ENCODE measurements around the gene RPUSD1.
"Not testable (repeated sequence)": the region's sequence is repeated elsewhere in the genome, so short reads cannot be mapped to it uniquely, and the experiment has no call there.

RPUSD1 gene

DNA sequence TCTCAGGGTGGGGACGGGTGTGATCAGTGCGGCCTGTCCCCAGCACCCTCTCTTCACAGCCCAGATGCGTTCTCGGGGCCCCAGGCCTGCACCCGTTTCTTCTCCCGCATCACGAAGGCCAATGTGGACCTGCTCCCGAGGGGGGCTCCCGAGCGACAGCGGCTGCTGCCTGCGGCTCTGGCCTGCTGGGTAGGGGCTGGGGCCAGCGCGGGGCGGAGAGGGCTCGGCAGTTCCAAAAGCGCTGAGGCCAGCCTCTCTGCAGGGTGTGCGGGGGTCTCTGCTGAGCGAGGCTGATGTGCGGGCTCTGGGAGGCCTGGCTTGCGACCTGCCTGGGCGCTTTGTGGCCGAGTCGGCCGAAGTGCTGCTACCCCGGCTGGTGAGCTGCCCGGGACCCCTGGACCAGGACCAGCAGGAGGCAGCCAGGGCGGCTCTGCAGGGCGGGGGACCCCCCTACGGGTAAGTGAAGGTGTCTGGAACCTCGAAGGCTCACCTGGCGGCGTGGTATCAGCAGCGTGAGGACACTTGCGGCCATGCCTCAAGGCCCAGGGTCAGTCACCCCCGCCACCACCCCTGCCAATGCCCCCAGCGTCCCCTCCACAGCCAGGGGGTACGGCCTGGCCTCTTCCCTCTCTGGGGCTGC is 23.2 kb downstream of the RPUSD1 start:
- no peak for DNase-seq (ENCODE audit: low read depth)

- no peak for DNase-seq (ENCODE audit: low read depth)
Observed at GRCh38 chr16:764184-764750, 23.9 kb downstream of the RPUSD1 start.

DNA sequence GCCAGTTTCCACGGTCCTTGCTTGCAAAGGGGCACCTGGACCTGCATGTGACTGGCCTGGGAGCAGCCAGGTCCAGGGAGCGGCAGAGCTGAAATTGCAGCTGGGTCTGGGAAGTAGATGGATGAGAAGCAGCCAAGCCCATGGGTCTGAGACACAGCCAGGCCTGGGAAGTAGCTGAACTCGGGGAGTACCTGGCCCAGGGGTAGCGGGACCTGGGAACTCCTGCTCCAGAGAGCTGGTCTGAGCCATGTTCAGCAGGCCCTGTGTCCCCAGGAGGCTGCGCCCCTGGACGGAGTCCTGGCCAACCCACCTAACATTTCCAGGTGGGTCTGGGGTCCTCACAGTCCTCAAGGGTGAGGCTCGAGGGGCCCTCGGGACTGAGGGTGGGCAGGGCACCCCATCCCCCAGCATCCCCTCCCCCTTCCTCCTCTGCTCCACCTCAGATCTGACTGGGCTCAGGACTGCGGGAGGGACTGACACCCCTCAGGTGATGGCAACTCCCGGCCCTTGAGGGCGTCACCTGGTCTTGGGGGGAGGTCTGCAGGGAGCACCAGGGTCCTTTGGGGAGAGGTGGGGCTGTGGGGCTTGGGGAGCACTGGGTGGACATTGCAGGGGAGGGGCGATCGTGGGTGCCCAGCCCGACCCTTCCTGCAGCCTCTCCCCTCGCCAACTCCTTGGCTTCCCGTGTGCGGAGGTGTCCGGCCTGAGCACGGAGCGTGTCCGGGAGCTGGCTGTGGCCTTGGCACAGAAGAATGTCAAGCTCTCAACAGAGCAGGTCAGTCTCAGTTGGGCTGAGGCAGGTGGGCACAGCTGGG is 24.6 kb downstream of the RPUSD1 start:
- DNase-seq (ENCODE audit: low read depth) = no peak

GRCh38 chr16:762595-763268 is 25.4 kb downstream of the RPUSD1 start:
- no peak for DNase-seq (ENCODE audit: low read depth)

GRCh38 chr16:761625-762513 is 26.3 kb downstream of the RPUSD1 start:
- no peak for DNase-seq (ENCODE audit: low read depth)

DNA sequence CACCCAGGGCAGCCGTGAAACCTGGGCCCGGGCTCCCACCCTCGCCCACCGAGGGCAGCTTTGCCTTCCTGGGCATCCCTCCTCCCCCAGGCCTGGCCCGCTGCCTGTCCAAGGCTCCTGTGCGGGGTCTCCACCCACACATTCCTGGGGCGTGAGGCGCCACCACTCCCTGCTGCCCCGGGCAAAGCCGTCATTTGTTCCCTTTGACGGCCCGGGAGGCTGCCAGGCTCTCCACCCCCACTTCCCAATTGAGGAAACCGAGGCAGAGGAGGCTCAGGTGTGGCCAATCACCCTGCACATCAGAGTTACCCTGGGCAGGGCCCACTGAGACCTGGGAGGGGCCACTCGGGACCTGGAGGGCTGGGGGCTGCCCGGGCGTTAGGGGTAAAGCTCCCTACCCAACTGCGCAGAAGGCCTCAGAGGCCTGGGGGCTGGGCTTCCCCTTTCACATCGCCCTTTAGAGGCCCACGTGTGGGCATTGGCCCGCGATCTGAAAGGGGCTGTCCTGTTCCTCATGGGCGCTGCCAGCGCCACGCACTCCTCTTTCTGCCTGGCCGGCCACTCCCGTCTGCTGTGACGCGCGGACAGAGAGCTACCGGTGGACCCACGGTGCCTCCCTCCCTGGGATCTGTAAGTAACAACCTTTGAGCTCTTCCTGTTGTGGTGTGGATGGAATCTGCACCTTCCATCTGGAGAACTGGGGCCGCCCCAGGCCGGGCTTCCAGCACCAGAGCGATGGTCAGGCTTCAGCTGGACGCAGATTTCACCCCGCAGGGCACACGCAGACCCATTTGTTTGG is 27.4 kb downstream of the RPUSD1 start, which contains the start of gene MSLN:
TSS of gene MSLN (plus strand) at position 190 of the 799 bp plus-strand sequence. CDS start 1,947 bp downstream, outside the sequence.
- no peak for DNase-seq (ENCODE audit: low read depth)

DNA sequence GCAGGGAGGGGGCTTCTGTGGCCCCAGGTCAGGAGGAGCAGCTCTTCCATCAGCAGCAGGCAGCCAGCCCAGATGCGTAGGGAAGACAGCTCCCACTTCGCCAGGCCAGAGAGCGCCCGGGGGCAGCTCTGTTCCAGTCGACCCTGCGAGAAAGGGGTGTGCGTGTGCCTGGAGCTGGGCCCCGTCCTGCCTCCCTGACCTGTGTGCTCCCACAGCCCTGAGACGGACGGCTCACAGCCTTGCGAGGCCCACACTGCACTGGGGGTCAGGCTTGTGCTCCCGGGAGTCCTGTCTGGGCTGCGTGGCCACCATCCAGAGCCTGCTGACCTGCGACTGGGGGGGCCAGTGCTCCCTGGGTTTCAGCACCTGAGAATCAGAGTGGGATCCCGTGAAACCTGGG is 28.1 kb downstream of the RPUSD1 start:
- no peak for DNase-seq (ENCODE audit: low read depth)

DNA sequence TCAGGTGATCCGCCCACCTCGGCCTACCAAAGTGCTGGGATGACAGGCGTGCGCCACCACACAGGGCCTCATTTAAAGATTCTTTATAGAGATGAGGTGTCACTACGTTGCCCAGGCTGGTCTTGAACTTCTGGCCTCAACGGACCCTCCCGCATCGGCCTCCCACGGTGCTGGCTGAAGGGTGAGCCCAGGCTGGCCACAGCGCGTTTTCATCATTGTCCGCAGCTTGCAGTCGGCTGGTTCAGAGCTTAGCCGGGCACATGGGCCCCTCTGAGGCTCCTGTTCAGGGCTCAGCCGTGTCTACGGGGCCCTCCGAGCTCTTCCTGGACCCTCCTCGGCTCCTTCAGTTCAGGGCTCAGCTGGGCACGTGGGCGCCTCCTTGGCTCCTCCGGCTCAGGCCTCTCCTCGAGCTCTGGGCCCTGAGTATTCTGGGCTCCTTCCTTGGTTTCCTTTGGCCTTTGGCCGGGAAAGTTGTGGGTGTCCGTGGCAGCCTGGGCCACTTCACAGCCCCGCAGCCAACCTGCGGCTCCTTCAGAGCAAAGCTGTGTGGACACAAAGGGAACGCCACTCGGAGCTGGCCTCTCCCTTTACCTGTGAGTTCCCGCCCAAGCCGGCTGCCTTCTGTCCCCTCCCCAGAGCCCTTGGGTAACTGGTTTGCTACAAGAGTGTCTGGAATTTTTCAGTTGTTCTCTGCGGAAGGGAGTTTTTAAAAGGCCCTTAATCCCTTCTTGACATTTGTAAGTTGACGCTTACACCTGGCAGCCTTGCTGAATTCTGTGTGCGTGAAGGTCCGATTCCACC is 28.9 kb downstream of the RPUSD1 start:
- DNase-seq (ENCODE audit: low read depth) = no peak

DNA sequence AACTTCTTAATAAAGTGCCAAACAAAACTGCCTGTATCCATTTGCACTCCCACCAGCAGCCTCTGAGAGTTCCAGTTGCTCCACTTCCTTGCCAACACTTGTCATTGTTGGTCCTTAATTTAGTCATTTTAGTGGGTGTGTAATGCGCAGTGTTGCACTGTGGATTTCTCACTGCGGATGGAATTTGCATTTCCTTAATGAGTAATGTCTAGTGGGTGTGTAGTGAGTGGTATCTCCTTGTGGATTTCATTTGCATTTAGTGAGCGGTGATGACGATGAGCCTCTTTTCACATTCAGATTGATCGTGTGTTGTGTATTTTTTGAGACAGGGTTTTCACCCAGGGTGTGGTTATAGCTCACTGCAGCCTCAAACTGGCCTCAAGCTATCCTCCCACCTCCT is 31.8 kb downstream of the RPUSD1 start:
- no peak for DNase-seq (ENCODE audit: low read depth)

DNA sequence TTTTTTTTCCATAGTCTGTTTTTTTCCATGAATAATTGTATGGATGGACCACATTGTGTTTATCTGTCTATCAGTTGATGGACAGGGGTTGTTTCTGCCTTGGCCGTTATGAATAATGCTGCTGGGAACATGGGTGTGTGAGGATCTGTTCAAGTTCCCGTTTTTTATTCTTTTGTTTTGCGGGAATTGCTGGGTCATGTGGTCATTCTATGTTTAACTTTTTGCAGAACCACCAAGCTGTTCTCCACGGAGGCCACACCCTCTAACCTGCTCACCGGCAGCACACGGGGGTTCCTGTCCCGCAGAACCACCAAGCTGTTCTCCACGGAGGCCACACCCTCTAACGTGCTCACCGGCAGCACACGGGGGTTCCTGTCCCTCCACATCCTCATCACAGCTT is 33.5 kb downstream of the RPUSD1 start:
- DNase-seq (ENCODE audit: low read depth) = no peak

GRCh38 chr16:754121-754607 is 34.0 kb downstream of the RPUSD1 start:
- not testable (repeated sequence) for DNase-seq (ENCODE audit: low read depth)

DNA sequence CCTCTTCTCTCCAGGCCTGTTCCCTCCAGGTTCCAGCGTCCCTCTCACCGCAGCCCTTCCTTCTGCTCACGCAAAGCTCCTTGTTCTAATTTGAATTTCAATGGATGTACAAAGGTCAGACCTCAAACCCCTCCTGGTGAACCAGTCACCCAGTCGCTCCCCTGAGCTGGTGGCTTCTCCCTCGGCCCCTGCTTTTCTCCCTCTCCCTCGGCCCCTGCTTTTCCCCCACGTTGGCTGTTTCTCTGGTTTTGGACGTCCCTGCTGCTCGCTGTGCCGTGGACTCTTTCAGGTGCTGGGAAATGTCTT is 36.2 kb downstream of the RPUSD1 start:
- DNase-seq (ENCODE audit: low read depth) = no peak

- no peak for DNase-seq (ENCODE audit: low read depth)
Observed at GRCh38 chr16:751152-752006, 36.8 kb downstream of the RPUSD1 start.

GRCh38 chr16:750485-750884 is 37.7 kb downstream of the RPUSD1 start:
- no peak for DNase-seq (ENCODE audit: low read depth)

DNA sequence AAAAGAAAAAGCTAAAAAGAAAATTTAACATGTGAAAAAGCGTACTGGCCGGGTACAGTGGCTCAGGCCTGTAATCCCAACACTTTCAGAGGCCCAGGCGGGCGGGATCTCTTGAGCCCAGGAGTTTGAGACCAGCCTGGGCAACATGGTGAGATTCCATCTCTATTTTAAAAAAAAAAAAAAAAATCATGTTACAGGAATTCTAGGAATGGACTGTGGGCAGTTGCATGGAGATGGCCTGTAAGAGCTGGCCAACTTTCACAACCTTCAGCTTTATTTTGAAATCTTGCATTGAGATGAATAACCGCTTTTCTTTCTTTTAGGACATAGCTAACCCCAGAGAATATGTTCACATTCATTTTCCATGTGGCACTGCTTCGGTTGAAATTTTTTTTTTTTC is 39.2 kb downstream of the RPUSD1 start:
- DNase-seq (ENCODE audit: low read depth) = no peak

DNA sequence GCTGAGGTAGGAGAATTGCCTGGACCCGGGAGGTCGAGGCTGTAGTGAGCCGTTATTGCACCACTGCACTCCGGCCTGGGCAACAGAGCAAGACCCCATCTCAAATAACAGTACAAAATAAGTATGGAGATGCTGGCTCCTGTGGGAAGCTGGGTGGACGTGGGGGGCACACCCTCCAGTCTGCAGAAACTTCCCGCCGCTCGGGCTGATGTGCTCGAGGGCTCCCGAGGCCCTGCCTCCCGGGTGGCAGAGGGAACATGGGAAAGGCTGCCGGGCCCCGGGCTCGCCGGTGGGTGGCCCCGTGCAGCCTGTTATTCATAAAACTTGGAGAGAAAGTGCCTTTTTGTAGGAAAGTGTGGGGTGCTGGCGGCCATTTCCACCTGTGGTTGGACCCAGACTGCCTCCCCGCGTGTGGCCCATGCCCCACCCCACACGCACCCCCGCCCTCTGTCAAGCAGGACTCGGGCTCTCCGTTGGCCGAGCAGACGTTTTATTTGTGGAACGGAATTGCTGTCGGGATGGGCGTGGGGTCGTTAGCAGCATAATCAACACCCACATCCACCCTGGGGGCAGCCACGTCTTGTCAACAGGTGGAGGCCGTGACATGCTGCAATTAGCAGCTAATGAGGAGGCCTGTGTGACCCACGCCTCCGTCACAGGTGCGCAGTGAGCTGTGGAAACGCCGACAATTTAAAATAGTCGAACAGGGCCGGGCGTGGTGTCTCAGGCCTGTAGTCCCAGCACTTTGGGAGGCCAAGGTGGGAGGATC is 40.0 kb downstream of the RPUSD1 start:
- no peak for DNase-seq (ENCODE audit: low read depth)

GRCh38 chr16:746637-747036 is 41.5 kb downstream of the RPUSD1 start:
- DNase-seq (ENCODE audit: low read depth) = no peak

DNA sequence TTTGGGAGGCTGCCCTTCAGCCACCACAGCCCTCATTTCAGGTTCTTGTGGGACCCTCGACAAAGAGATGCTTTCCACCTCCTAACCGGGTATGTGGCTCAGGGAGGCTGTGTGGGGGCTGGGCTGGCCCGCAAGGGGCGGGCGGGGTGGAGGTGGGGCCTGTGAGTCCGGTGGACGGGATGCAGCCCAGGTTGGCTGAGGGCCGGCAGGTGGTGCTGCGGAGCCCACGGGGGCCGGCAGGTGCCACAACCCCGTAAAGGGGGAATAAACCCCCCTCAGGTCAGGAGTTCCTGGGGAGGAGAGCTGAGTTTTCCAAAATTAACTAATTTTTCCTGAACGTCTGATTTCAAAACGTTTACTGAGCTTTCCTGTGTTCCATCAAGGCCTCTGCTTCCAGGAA is 42.4 kb downstream of the RPUSD1 start:
- no peak for DNase-seq (ENCODE audit: low read depth)
